ENCODE results near the gene PALD1. TPM values are rescaled to one million over a fixed set of nuclear protein-coding genes. Genes with fewer than 3 reads are reported as not detected.

Gene PALD1
- polyA plus RNA-seq, 1 experiment = 0.17 TPM

- ChIA-PET POLR2A (no interaction called here), CTCF (interaction anchor here (0.5 to 1.2 kb wide), 3 partner anchors 85 to 213 kb away, joined by 3 to 5 read pairs (median 4); no protein-coding TSS in a partner anchor)
- no peak overlapping the region for H3K27ac ChIP-seq (ENCODE audit: low read depth, low read length)
- H3K4me3 ChIP-seq (ENCODE audit: low read depth, low read length) = no peak overlapping the region
- H3K9me3 ChIP-seq (ENCODE audit: control insufficient read depth, insufficient read depth, low read length) = no peaks in the 10 kb centered on the region
- DNase-seq (ENCODE audit: low read depth, low spot score) = no peak
- TF ChIP-seq, protein P1, sequence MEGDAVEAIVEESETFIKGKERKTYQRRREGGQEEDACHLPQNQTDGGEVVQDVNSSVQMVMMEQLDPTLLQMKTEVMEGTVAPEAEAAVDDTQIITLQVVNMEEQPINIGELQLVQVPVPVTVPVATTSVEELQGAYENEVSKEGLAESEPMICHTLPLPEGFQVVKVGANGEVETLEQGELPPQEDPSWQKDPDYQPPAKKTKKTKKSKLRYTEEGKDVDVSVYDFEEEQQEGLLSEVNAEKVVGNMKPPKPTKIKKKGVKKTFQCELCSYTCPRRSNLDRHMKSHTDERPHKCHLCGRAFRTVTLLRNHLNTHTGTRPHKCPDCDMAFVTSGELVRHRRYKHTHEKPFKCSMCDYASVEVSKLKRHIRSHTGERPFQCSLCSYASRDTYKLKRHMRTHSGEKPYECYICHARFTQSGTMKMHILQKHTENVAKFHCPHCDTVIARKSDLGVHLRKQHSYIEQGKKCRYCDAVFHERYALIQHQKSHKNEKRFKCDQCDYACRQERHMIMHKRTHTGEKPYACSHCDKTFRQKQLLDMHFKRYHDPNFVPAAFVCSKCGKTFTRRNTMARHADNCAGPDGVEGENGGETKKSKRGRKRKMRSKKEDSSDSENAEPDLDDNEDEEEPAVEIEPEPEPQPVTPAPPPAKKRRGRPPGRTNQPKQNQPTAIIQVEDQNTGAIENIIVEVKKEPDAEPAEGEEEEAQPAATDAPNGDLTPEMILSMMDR (IDR thresholded peaks at IDR 0.05; ENCODE audit: low read depth, low read length) = no peak
- peaks cover 11% of the 10 kb centered on the region for H3K27me3 ChIP-seq (ENCODE audit: control insufficient read depth, insufficient read depth, low read length)
These were observed 68.0 kb downstream of the PALD1 start for GRCh38 chr10:70546584-70546983.

GRCh38 chr10:70549351-70549961 is 70.9 kb downstream of the PALD1 start:
- ChIA-PET POLR2A (interaction anchor here (0.7 kb wide), 1 partner anchor 56 kb away, joined by 13 read pairs; no protein-coding TSS in a partner anchor), CTCF (interaction anchor here (0.6 to 4.9 kb wide), 28 partner anchors 9 to 664 kb away, joined by 3 to 164 read pairs (median 4); partner anchors contain the start of gene SGPL1)
- TF ChIP-seq, protein P1 (IDR thresholded peaks at IDR 0.05; ENCODE audit: low read depth, low read length) = no peak
- H3K4me3 ChIP-seq (ENCODE audit: low read depth, low read length) = no peak overlapping the region
- no peak overlapping the region for H3K27ac ChIP-seq (ENCODE audit: low read depth, low read length)
- no peak for DNase-seq (ENCODE audit: low read depth, low spot score)
- peaks cover 5% of the 10 kb centered on the region for H3K27me3 ChIP-seq (ENCODE audit: control insufficient read depth, insufficient read depth, low read length)
- no peaks in the 10 kb centered on the region for H3K9me3 ChIP-seq (ENCODE audit: control insufficient read depth, insufficient read depth, low read length)

- POLR2A ChIA-PET = no interaction called here
- CTCF ChIA-PET = interaction anchor here (0.6 to 4.9 kb wide), 28 partner anchors 9 to 337 kb away, joined by 3 to 164 read pairs (median 4); partner anchors contain the start of gene SGPL1
These were observed 71.4 kb downstream of the PALD1 start for GRCh38 chr10:70549962-70550458.

DNA sequence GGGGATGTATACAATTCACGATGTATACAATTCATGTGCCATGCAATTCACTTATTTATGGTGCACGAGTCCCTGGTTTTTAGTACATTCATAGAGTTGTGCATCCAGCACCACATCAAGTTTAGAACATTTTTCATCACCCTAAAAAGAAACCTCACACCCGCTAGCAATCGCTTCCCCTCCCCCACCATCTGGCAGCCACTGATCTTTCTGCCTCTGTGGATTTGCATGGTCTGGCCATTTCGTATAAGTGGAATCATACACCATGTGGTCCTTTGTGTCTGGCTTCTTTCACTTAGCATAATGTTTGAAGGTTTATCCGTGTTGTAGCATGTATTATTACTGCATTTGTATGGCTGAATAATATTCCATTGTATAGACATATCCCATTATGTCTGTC is 71.9 kb downstream of the PALD1 start:
- CTCF ChIA-PET = interaction anchor here (0.6 to 4.9 kb wide), 28 partner anchors 8 to 337 kb away, joined by 3 to 164 read pairs (median 4); partner anchors contain the start of gene SGPL1
- H3K27me3 ChIP-seq (ENCODE audit: control insufficient read depth, insufficient read depth, low read length) = peaks cover 2% of the 10 kb centered on the region
- no peak overlapping the region for H3K4me3 ChIP-seq (ENCODE audit: low read depth, low read length)
- no peak for DNase-seq (ENCODE audit: low read depth, low spot score)
- no peaks in the 10 kb centered on the region for H3K9me3 ChIP-seq (ENCODE audit: control insufficient read depth, insufficient read depth, low read length)
- H3K27ac ChIP-seq (ENCODE audit: low read depth, low read length) = no peak overlapping the region
- TF ChIP-seq, protein P1 (IDR thresholded peaks at IDR 0.05; ENCODE audit: low read depth, low read length) = no peak
- POLR2A ChIA-PET = no interaction called here

More at GRCh38 chr10:70549962-70550458, 71.4 kb downstream of the PALD1 start:
- TF ChIP-seq, protein P1 (IDR thresholded peaks at IDR 0.05; ENCODE audit: low read depth, low read length) = peak; percentile 90
- H3K9me3 ChIP-seq (ENCODE audit: control insufficient read depth, insufficient read depth, low read length) = no peaks in the 10 kb centered on the region
- H3K27ac ChIP-seq (ENCODE audit: low read depth, low read length) = no peak overlapping the region
- H3K4me3 ChIP-seq (ENCODE audit: low read depth, low read length) = no peak overlapping the region
- DNase-seq (ENCODE audit: low read depth, low spot score) = peak; percentile 24
- H3K27me3 ChIP-seq (ENCODE audit: control insufficient read depth, insufficient read depth, low read length) = peaks cover 2% of the 10 kb centered on the region

- no peak for DNase-seq (ENCODE audit: low read depth, low spot score)
- ChIA-PET POLR2A (interaction anchor here (1.1 to 1.8 kb wide), 3 partner anchors 105 to 143 kb away, joined by 3 to 7 read pairs (median 5); no protein-coding TSS in a partner anchor), CTCF (interaction anchor here (0.6 to 4.9 kb wide), 9 partner anchors 9 to 470 kb away, joined by 3 to 164 read pairs (median 4); no protein-coding TSS in a partner anchor)
- peak overlapping the region; percentile 87 for H3K27ac ChIP-seq (ENCODE audit: low read depth, low read length)
- TF ChIP-seq, protein P1 (IDR thresholded peaks at IDR 0.05; ENCODE audit: low read depth, low read length) = peak; percentile 25; the same call in 1 of the 2 replicates
- no peaks in the 10 kb centered on the region for H3K9me3 ChIP-seq (ENCODE audit: control insufficient read depth, insufficient read depth, low read length)
- H3K27me3 ChIP-seq (ENCODE audit: control insufficient read depth, insufficient read depth, low read length) = peaks cover 2% of the 10 kb centered on the region
- no peak overlapping the region for H3K4me3 ChIP-seq (ENCODE audit: low read depth, low read length)
These were observed 72.9 kb downstream of the PALD1 start for GRCh38 chr10:70551466-70551865.

Data from AG04450 (cell line).